HG03469 (cell line): ENCODE results near the gene ISL2.
"Not testable (repeated sequence)": the region's sequence is repeated elsewhere in the genome, so short reads cannot be mapped to it uniquely, and the experiment has no call there.

Experiments
- ATAC-seq: cut with Tn5 transposase; IDR thresholded peaks from one replicate; pipeline ENCODE4 v1.9.1; 2021; ENCODE audit warnings: mild to moderate bottlenecking, moderate library complexity, moderate number of reproducible peaks; ENCODE audit not compliant: unreplicated experiment

ISL2 gene

GRCh38 chr15:76336254-76337058 lies at the start of gene ISL2:
Gene ISL2, plus strand, starts transcription at chr15:76336773. Its CDS starts 111 bp downstream, at chr15:76336884.
- no peak for ATAC-seq

- ATAC-seq: no peak
Measured at GRCh38 chr15:76289582-76289981, 47.0 kb upstream of the ISL2 start.

- no peak for ATAC-seq
Measured at GRCh38 chr15:76293361-76293760, 43.2 kb upstream of the ISL2 start.

- ATAC-seq: not testable (repeated sequence)
Measured at GRCh38 chr15:76294463-76294862, 42.1 kb upstream of the ISL2 start.

GRCh38 chr15:76296849-76297248 lies 39.7 kb upstream of the ISL2 start:
- ATAC-seq: no peak

- ATAC-seq: not testable (repeated sequence)
Measured at GRCh38 chr15:76297951-76298350, 38.6 kb upstream of the ISL2 start.

- ATAC-seq: no peak
Measured at GRCh38 chr15:76298986-76299385, 37.6 kb upstream of the ISL2 start.

- ATAC-seq: no peak
Measured at GRCh38 chr15:76299786-76300185, 36.8 kb upstream of the ISL2 start.

- no peak for ATAC-seq
Measured at GRCh38 chr15:76303909-76304308, 32.7 kb upstream of the ISL2 start.

GRCh38 chr15:76309601-76310330 lies 26.8 kb upstream of the ISL2 start:
- ATAC-seq: no peak

GRCh38 chr15:76310475-76311099 lies 26.0 kb upstream of the ISL2 start:
- ATAC-seq: no peak

- peak; percentile 93 for ATAC-seq
Measured at GRCh38 chr15:76311100-76311953, 25.2 kb upstream of the ISL2 start, which contains the start of gene ETFA. Gene ETFA, minus strand, starts transcription at chr15:76311469. Its CDS starts 81 bp downstream, at chr15:76311388.

- ATAC-seq: no peak
Measured at GRCh38 chr15:76312540-76313174, 23.9 kb upstream of the ISL2 start.

GRCh38 chr15:76313175-76313567 lies 23.4 kb upstream of the ISL2 start:
- ATAC-seq: not testable (repeated sequence)

- ATAC-seq: no peak
Measured at GRCh38 chr15:76313731-76314130, 22.8 kb upstream of the ISL2 start.

- ATAC-seq: no peak
Measured at GRCh38 chr15:76320012-76320411, 16.6 kb upstream of the ISL2 start.

- no peak for ATAC-seq
Measured at GRCh38 chr15:76321171-76321570, 15.4 kb upstream of the ISL2 start.

- no peak for ATAC-seq
Measured at GRCh38 chr15:76321602-76322001, 15.0 kb upstream of the ISL2 start.

GRCh38 chr15:76324066-76324465 lies 12.5 kb upstream of the ISL2 start:
- no peak for ATAC-seq

GRCh38 chr15:76325704-76326103 lies 10.9 kb upstream of the ISL2 start:
- no peak for ATAC-seq
